ENCODE data around the gene NEUROD6.

The NEUROD6 gene

DNA sequence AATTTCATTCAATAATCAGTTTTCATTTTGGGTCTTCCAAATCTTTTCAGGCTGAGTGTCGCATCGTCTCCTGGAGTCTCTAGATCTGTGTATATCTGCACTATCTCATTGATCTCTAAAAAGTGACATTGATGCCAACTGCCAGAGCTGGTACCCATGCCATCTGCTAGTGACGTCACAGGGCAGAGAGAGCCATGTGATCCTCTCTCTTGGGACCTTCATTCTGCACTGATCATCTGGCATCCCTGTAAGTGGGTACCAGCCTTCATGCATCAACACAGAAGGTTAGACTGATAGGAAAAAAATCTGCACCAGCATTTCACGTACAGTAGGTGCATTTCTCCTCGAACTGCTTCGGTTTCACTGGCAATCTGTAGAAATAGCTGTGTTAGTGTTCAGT, at the start of gene NEUROD6:
TSS of gene NEUROD6 (minus strand) at position 124 of the 400 bp plus-strand sequence. CDS start 1,458 bp downstream, outside the sequence.
- no peak for DNase-seq (ENCODE audit: low read depth)

DNA sequence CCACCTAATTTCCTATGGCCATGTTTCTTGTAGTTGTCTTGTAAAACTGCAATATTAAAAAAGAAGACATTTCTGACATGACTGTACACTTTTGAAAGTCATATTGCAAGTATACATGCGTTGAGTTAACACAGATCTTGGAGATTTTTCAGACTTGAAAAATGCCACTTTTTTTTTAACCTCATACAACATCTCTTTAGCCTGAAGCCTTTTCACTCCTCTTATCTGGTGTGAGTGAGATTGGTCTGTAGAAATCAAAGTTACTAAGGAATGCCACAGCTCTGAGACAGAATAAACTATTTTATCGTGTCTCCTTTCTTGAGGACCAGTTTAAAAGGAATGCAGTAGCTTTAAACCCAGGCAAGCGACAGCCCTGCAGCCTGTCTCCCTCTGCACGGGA, 43.9 kb upstream of the NEUROD6 start:
- no peak for DNase-seq (ENCODE audit: low read depth)

DNA sequence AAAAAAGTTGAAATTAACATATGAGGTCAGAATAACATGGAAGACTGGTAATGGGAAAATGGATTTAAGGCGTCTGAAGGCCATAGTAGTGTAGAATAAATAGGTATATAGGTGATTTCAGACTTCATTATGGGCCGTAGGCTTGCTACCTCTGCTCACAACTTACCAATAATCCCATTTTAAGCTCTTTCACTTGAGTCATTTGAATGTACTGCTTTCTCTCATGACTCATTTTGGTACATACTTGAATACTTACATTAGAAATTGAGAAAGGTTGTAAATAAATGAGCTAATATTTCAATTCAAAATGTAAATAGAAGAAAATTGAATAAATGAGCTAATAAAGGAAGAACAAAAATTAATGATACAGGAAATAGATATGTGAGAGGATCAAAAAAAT, 42.2 kb upstream of the NEUROD6 start:
- DNase-seq (ENCODE audit: low read depth) = no peak

DNA sequence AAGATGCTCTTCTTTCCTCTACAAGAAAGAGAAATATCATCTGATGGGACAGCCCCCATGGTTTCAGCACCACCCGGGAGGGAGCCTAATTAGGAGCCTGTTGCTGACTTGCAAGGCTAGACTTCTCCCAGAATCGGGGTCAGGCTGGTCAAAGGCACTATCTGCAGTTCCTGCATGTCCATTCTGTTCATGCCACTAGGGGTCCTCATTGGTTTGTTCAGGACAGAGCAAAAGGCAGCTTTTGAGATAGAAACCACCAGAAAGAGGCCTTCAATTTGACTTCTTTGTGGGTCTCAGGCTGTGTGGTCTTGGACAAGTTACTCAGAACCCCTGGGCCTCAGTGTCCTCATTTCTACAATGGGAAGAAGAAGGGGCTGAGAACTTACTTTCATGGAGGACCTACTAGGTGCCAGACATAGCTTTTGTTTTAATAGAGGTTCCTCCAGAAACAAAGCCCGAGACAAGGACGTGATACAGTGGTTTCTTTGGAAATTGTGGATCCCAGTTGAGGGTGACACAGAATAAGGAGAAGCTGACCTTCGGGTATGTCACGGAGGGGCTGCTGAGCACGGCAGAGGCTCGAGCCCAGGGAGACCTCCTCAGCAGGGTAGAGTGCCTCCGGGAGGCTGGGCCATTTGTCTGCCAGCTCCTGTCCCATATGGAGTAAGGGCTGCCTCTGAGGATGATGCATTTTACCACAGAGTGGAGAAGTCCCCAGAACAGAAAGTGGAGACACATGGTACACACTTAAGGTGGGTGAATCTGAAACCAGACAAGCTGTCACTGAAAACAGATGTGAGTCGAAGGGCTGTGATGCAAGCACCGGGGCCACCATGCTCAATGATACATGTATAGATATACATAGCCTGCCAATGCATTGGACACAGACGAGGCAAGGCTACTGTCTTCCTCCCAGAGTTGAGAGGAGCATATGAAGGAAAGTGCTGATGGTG, 33.1 kb upstream of the NEUROD6 start:
- DNase-seq (ENCODE audit: low read depth) = no peak

DNA sequence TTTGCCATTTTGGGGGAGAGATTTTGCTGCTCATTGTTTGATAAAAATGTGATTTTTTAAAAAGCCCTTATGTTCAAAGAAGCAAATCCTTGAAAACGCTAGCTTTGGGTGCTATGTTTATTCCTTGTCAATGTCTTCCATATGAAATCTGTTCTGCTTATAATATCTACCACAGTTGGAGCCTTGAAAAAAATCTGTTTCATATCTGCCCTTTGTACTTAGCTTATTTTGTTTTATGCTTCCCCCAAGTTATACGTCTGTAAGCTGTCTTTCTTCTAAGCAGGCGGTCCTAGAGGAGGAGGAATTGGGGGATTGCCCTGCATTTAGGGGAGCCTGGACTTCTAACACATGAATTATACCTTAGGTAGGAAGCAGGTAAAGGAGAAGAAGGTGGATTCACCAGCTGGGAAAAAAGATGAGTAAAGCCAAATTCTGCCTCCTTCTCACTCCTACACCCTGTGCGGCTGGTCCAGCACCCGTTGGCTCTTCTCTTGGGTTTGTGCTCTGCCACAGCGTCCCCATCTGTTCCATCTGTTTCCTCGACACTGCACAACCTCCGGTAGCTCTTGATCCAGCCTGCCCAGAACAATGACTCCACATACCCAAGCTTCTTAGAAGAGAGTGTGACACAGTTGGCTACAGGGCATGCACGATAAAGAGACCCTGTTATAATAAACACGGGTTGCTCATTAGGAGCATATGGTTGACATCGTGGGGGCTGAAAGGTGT, 31.9 kb upstream of the NEUROD6 start:
- no peak for DNase-seq (ENCODE audit: low read depth)

DNA sequence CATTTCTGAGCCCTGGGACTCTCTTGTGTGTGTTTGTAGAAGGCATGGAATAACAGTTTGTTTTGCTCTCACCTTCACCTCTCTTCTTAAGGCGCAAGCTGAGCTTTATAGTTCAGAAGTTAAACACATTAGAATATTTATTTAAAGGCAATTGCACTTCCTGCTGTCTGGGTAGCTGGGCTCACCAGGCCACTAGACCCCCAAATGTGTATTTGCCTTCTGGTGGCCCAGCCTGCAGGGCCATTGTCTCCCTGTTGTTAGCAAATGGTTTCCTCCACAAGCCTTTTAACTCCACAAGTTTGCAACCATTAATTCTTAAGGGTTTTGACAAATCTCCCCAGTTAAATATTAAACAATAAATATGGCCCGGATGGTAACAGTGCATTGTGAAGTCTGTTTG, 31.1 kb upstream of the NEUROD6 start:
- DNase-seq (ENCODE audit: low read depth) = no peak

DNA sequence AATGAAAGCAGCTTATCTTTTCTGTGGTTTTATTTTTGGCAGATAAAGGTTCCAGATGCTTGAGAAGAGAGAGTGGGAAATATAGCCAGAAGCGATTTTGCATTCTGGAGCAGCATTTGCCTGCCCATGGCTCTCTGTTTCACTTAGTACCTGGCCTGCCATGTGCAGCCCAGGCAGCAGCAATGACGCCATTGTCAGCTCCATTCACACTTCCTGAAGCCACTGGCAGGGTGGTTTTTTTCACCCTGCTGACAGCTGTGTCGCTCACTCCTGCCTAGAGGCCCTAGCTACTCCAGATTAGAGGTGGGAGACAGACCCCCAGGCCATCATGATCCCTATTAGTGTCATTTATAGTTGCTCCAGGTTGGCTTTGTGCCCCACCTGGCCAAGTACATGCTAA, 30.1 kb upstream of the NEUROD6 start:
- no peak for DNase-seq (ENCODE audit: low read depth)

DNA sequence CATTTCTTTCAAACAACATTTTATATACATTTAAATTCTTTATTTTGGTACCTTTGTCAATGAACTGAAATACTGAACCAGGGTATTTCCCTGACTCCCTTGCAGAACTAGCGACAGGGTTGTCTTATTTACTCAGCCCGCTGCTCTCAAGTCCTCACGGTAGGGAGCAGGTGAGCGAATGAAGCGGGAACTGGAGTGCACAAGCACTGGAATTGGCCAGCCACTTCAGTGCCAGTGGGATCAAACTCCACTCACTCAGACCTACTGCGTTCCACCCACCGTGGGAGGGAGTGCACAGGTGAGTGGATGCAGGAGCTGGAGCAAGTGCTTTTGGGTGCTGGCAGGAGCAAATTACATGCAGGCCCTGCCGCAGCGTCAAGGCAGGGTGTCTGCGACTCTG, 28.1 kb upstream of the NEUROD6 start:
- no peak for DNase-seq (ENCODE audit: low read depth)

DNA sequence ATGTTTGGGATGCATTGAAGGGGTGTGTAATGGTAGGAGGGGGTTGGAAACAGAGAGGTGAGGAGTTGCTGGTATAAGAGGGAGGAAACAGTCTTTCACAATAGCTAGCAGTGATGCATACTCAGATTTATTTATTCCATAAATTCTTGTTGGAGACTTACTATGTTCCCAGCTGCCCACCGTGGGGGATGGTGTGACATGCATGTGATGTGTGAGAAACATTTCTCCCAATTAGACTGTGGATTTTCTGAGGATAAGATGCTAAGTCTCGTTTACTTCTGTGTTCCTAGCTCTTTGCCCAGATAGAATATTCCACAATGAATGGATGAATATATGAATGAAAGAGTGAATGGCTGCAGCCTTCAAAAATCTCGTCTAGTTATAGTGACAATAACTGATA, 23.0 kb upstream of the NEUROD6 start:
- no peak for DNase-seq (ENCODE audit: low read depth)

DNA sequence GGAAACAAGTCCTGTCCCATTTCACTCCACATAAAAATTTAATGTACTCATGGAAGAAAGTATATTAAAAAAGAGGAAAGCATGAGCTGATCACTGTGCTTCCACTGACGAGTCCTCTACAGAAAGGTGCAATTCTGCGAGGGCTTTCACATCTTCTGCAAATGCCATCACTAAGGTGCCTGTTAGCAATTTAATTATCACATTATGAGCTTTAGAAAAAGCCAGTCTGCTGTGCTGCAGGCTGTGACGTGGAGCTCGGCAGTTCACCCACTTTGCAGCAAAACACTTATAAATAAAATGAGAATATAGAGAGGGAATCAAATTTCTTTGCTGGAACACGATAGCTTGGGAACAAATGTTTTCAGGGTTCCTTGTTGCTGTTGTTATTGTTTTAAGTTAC, 22.5 kb upstream of the NEUROD6 start:
- DNase-seq (ENCODE audit: low read depth) = no peak

DNA sequence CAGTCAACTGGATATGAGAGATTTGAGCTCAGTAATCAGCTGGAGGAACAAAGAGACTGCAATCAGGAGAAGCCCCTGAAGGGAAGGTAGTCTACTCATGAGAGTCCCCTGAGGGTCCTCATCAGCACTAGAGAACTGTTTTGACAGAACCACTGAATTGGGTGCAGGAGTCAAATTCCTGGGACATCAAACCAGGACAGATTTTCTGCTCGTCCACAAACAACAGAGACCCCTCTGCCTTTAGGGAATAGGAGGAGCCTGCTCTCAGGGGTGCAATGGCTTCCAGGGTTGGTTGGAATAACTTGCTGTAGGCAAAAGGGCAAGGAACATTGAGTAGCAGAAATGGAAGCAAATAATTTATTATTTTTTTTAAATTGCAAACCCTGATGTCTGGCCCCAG, 21.9 kb upstream of the NEUROD6 start:
- no peak for DNase-seq (ENCODE audit: low read depth)

DNA sequence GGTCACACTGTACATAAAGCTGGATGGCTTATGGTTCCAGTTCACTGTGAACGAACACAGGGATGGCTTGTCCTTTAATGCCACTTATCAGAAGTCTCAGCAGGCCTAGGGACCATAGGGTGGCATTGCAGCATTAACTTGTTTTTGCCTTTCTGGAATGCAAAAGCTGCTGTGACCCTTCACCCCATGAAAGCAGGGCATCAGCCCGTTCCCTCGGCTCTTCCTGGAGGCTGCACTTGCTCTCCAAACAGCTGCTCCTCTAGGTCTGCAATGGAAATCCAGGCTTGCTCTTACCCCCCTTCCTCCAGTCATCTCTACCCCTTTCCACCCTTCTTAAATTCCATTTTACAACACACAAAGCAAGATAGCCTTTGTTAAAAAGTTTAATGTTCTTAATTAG, 17.9 kb upstream of the NEUROD6 start:
- no peak for DNase-seq (ENCODE audit: low read depth)

DNA sequence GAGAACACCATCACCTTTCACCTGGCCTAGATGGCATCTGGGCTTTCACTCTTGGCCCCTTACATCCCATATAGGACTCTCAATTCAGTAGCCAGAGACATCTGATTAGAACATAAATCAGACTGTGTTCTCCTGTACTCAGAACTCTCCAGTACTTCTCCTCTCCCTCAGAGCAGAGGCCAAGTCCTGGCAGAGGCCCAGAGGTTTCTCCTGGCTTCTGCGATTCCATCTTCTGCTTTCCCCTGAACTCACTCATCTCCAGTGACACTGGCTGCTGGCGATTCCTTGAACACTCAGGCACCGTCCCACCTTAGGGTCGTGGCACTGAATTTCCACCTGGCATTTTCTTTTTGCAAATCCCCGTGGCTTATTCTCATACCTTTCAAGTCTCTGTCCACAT, 4.9 kb upstream of the NEUROD6 start:
- DNase-seq (ENCODE audit: low read depth) = no peak

DNA sequence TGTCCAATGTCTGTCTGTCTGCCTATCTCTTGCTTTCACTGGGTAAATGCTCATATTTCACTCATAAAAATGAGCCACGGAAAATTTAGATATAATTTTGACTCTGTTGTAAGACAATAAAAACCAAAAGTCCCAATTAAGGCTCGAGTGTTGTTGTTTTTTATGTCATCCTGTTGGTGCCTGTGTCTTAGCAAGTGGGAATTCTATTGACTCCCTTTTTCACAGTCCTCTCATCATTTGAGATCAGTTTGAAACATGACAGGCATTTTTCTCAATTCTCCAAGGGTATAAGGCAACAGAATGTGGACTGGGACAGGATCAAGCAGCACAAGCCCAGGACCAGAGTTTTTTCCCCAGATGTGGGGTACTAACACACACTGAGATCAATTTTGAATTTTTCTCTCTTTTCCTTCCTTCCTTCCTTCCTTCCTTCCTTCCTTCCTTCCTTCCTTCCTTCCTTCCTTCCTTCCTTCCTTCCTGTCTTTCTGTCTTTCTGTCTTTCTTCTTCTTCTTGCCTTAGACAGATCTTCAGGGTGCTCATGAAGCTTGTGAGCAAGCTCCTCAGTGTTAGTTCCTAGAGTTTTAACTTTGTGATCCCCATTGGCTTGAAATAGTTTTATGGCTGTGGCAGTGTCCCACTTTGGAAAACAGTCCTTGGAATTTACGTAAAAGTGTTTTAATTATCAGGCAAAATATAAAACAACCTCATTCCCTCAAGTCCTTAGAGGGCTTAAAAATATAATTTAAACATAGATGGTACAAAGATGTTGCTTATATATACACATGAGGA, 3.2 kb upstream of the NEUROD6 start:
- DNase-seq (ENCODE audit: low read depth) = no peak

DNA sequence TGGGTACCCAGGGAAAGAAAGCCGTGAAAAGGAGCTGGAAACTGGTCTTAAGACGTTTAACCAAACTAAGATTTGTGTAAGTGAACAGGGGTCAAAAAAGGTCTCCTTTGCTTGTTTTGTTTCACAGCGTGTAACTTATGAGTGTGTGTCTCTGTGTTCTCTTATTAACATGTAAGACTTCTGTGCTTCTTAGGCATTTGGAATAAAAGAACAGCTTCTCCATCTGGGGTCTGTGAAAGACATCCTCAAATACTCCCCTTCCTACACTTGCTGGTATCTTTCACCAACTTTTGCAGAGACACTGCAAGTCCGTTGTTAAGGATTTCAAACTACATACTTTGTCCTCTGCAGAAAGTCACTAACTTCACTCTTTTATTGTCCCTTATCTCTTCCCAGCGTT, 615 bp upstream of the NEUROD6 start:
- DNase-seq (ENCODE audit: low read depth) = no peak

DNA sequence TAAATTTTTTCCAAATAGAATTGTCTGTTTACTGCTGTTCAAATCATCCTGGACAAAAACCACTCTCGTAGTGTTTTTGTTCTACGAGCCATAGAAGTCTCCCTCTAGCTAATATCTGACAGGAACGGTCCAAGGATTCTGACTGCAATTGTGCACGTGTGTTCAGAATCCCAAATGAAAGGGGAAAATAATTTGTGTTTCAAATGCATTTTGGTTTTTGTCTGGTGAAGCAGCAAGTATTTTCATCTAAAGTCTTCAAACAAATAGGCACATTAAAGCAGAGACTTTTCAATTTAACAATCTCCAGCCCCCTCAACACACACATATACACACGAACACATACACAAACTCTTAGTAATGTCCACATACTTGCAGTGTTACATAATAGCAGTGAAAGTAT, 475 bp downstream of the NEUROD6 start:
- no peak for DNase-seq (ENCODE audit: low read depth)

DNA sequence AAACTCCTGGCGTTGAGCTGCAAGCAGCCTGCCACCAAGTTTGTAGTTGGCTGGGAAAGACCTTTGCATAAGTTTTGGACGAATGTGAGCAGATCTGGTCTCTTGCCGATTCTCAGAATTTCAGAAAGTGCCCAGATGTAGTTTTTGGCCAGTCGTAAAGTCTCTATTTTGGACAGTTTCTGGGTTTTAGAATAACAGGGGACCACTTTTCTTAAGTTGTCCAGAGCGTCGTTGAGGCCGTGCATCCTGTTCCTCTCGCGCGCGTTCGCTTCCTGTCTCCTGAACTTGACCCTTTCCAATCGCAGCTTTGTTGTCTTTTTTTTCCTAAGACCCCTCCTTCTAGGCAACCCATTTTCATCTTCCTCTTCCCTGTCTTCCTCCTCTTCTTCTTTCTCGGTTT, 1.8 kb downstream of the NEUROD6 start:
- no peak for DNase-seq (ENCODE audit: low read depth)

DNA sequence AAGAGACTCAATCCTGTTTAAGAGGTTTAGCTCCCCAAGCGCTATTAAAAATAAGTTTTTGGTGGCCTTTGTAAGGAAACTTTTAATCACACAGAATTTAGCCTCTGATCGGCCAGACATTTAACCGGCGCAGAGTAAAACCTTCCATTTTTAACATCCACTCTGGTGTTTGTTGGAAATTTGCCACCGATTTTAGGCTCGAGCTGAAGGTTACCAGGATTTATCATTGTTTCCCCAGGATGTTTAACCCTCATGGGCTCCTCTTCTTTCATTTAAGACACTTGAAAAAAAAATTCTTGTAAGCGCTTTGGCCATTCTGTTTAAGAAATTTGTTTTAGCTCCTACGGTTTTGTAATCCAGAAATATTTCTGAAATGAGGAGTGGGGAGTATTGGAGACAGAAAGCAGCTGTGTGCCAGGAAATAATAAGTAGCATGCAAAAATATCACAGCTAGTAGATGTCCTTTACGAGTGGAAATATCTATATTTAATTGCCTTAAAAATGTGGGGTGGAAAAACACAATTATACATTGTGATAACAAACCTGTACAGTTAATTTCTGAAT, 3.4 kb downstream of the NEUROD6 start:
- no peak for DNase-seq (ENCODE audit: low read depth)

DNA sequence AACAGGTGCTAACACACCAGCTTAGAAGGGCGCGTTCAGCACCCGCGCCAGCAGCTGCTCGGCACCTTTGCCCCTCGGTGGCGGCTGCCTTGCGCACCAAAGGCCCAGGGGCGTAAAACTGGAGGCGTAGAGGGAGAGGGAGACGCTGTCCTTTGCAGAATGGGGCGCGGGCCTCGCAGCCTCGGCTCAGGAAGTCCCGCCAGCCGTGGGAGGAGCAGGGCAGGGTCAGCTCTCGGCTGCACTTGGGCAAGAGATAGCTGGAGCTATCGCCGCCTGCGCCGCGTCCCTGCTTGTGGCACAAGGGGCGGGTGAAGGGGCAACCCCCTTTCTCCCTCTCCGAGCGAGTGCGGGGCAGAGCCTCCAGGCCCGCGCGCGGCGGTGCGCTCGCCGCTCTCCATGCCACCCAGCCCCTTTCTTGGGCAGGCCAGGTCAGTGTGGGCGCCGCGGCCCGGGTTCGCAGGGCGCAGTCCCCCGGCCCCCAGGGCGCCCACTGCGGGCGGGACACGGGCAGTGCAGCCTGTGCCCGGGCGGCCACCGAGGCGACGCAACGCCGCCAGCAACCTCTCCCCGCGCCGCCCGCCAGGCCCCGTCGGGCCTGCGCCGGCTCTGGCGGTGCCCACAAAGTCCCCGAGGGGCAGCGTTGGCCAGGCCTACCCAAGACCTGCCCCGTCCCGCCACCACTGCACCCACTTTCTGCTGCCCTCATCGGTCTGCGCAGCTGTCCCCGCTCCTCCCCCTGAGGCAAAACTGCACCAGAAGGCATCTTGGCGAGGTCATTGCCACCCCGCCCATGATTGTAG, 4.1 kb downstream of the NEUROD6 start:
- DNase-seq (ENCODE audit: low read depth) = no peak

DNA sequence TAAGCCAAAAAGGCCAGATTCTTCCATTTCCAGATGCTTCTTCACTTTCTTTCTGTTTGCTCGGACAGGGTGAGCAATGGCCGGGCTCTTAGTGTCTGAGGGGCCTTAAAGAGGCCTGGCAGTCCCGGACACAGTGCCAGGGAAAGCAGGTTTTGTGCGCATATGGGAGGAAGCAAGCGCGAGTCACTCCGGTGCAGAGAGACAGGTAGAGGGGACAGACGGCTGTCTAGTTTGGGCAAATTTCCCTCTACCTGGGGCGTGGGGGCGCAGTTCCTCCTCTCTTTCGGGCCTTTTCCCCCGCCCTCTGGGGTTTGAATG, 4.7 kb downstream of the NEUROD6 start:
- DNase-seq (ENCODE audit: low read depth) = no peak

DNA sequence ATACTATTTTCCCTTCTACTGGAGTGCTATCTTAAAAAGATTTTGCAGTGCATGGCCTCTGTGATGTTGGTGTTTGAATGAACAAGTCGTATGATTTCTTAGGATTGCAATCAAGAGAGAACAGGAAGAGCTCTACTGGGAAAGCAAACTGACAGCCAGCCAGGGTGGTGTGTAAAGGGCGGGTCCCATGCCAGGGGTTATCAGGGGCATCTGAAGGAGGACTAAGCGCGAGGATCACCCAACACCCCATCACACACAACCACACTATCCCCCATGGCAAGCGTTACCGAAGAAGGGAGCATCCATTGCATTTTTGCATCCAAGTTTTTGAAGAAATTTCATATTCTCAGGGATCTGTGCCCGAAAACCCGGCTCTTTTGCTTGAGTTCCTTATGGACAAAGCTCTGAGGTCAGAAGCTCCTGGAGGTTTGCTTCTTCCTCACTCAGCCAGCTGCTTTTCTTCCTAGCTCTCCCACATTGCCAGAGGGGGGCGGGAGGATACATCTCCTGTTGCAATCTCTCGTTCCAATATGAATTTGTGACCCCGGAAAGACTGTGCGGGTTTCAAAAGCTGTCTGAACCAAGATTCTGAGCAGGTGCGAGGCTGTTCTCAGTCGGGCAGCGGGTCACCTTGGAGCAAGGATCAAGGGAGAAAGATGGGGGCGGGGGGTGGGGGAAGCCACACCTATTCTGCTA, 5.2 kb downstream of the NEUROD6 start:
- DNase-seq (ENCODE audit: low read depth) = no peak

Measured in activated T-cell treated with anti-CD3 and anti-CD28 coated beads for 24 hours (primary cell).